NCI-H345 treated with DMSO at 0.1 percent for 48 hours (cell line): Measurements from ENCODE around the gene LARP7.
"Not testable (repeated sequence)": the region's sequence is repeated elsewhere in the genome, so short reads cannot be mapped to it uniquely, and the experiment has no call there.

Experiments
- DNase-seq: peaks from one replicate; lab custom pipeline; 2025; ENCODE audit not compliant: unreplicated experiment; lab: John Stamatoyannopoulos, UW

LARP7 gene

GRCh38 chr4:112649055-112649408, 12.1 kb downstream of the LARP7 start:
- no peak for DNase-seq

GRCh38 chr4:112650332-112650731, 13.4 kb downstream of the LARP7 start:
- no peak for DNase-seq

- DNase-seq, result no peak
These were observed 14.7 kb downstream of the LARP7 start for GRCh38 chr4:112651641-112652040.

GRCh38 chr4:112652216-112652615, 15.3 kb downstream of the LARP7 start:
- no peak for DNase-seq

GRCh38 chr4:112655270-112655669, 18.3 kb downstream of the LARP7 start:
- no peak for DNase-seq

GRCh38 chr4:112656115-112656514, 19.2 kb downstream of the LARP7 start:
- not testable (repeated sequence) for DNase-seq

GRCh38 chr4:112664611-112665010, 27.7 kb downstream of the LARP7 start:
- DNase-seq, result no peak

- no peak for DNase-seq
These were observed 31.2 kb downstream of the LARP7 start for GRCh38 chr4:112668131-112668530.

- no peak for DNase-seq
These were observed 36.1 kb downstream of the LARP7 start for GRCh38 chr4:112673076-112673475.

- DNase-seq, result no peak
These were observed 36.7 kb downstream of the LARP7 start for GRCh38 chr4:112673686-112674085.

- no peak for DNase-seq
These were observed 37.4 kb downstream of the LARP7 start for GRCh38 chr4:112674376-112674775.

- no peak for DNase-seq
These were observed 40.7 kb downstream of the LARP7 start for GRCh38 chr4:112677519-112678091.

GRCh38 chr4:112680996-112681395, 44.1 kb downstream of the LARP7 start:
- no peak for DNase-seq

- no peak for DNase-seq
These were observed 56.6 kb downstream of the LARP7 start for GRCh38 chr4:112693507-112693906.

- DNase-seq, result no peak
These were observed 63.7 kb downstream of the LARP7 start for GRCh38 chr4:112700679-112701078.

- no peak for DNase-seq
These were observed 65.9 kb downstream of the LARP7 start for GRCh38 chr4:112702892-112703291.

- DNase-seq, result no peak
These were observed 67.4 kb downstream of the LARP7 start for GRCh38 chr4:112704322-112704721.

GRCh38 chr4:112704991-112705845, 68.3 kb downstream of the LARP7 start:
- peak; percentile 1 for DNase-seq

GRCh38 chr4:112705891-112706839, 69.2 kb downstream of the LARP7 start:
- peak; percentile 12 for DNase-seq

- peak; percentile 12 for DNase-seq
These were observed 69.9 kb downstream of the LARP7 start for GRCh38 chr4:112706840-112707207.
